HG03196 (cell line): Measurements from ENCODE around the gene PNPLA7.
"Not testable (repeated sequence)": the region's sequence is repeated elsewhere in the genome, so short reads cannot be mapped to it uniquely, and the experiment has no call there.

Source experiments
- ATAC-seq: cut with Tn5 transposase; IDR thresholded peaks from one replicate; pipeline ENCODE4 v1.9.1; 2021; ENCODE audit not compliant: unreplicated experiment

The PNPLA7 gene

DNA sequence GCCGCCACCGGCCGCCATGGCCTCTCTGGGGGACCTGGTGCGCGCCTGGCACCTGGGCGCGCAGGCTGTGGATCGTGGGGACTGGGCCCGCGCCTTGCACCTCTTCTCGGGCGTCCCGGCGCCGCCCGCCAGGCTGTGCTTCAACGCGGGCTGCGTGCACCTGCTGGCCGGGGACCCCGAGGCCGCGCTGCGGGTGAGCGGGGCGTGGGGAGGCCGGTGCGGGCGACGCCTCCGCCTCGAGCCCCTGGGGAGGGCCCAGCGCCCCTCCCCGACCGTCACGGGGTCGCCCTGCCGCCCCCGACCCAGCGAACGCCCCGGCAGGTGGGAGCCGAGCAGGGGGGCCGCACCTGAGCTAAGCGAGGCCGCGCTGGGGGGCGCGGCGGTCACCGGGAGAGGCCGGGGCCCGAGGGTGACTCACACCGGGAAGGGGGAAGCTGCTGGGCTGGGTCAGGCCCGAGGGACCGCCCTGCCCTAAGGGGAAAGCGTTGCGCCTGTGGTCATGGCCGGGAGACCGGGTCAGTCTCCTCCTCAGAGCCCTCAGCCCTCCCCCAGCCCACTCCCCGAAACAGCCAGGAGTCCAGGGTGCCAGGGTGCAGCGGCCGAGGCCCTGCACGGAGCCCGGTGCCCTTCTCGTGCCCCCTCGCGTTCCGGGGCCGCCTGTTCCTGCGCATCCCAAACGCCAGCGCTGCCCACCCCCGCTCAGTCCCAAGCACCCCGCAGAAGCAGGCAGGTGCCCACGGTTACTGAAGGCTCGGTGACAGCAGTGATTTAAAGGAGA is 126.5 kb downstream of the PNPLA7 start:
- ATAC-seq, result peak; percentile 25

DNA sequence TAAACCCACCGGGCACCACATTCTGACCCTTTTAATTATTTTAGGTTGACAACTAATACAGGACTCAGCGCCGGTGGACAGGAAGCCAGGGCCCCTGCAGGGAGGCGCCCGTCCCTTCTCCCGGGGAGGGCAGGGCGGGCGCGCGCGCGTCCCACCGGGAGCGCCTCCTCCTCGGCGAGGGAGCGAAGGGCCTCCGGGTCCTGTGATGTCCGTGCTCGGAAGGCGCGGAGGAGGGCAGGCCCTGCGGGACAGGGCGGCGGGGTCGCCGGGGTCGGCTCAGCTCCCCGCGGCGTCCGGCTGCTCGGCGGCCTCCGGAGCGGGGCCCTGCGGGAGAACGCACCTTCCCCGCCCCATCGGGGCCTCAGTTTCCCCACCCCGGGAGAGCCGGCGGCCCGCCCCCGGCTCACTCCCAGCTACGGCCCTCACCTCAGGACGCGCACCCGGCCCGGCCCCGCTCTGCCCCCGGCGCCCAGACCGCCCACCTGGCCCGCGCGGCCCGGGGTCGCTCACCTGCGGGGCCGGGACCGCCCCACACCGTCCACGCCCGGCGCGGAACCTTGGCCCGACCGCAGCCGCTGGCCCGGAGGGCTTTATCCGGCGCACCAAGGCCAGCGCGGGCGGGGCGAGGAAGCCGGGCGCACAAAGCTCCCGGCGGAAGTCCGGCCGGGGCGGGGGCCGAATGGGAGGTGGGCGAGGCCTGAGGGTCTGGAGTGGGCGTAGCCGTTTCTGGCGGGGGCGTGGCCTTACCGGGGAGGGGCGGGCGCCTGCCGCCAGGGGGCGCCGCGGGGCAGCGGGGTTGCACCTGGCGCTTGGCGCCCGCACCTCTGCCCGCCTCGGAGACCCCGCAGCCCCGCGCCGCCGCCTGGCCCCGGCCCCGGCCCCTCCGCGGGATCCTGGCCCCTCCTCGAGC is 127.3 kb downstream of the PNPLA7 start, which contains the start of the genes EXD3 and NOXA1:
TSS of gene EXD3 (minus strand) at position 559 of the 910 bp plus-strand sequence. CDS start 27,805 bp downstream, outside the sequence.
TSS of gene NOXA1 (plus strand) at position 790 of the 910 bp plus-strand sequence. CDS start 137 bp downstream, outside the sequence.
- ATAC-seq, result peak; percentile 87

DNA sequence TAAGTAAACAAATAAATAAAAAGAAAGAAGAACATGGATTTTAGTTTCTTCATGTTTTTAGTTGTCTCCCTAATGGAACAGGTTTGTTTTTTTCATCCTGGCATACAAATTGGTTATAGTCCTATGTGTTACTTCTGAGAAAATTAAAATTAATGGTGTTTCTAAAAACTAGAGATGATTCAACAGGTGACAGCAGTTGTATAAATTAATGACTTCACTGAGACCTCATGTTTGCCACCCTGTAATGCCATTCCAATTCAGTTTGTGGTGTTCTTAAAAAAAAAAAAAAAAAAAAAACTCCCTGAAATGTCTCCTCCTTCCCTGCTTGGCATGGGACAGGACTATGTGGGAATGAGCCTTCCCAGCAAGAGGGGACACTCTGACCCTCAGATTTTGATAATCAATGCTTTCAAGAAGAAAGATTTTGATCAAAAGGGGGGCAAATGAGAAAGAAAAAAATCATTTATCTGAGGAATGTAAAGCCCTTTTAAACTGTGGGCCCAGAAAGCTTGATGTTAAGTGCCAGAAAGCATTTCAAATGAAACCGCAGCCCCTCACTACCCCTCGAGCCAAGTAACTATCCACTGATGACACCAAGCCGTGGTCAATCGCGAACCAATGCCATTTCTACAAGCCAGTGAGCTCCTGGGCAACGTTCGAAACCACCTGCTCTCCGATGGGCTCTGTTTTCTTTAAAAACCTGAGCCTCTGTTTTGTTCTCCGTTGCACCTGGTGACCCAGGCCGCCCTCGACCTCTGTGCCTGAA is 128.2 kb downstream of the PNPLA7 start:
- ATAC-seq, result no peak

GRCh38 chr9:137417161-137418021 is 132.8 kb downstream of the PNPLA7 start:
- ATAC-seq, result no peak

DNA sequence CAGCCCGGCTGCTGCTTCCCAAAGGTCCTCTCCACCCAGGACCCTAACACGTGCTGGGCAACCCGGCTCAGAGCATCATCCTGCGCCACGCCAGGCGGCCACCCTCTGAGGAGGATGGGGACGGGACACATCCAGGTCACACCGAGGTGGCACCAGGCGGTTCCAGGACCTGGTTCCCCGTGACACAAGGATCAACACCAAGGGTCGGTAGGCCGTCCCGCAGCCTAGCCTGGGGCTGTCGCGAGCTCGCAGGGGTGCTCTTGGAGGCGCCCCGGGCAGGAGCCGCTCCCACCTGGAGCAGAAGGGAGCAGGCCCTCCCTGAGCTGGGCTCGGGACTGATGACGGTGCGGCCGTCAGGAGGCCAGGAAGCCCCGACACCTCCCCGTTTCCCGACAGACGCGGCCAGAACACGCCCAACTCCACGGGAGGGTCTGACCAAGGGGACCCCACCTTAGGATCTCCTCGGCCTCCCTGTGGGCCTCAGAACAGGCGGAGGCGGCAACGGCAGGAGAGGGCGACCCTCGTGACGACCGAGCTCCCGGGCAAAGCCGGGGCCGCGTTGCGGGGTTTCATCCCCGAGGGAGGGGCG is 133.5 kb downstream of the PNPLA7 start:
- no peak for ATAC-seq

DNA sequence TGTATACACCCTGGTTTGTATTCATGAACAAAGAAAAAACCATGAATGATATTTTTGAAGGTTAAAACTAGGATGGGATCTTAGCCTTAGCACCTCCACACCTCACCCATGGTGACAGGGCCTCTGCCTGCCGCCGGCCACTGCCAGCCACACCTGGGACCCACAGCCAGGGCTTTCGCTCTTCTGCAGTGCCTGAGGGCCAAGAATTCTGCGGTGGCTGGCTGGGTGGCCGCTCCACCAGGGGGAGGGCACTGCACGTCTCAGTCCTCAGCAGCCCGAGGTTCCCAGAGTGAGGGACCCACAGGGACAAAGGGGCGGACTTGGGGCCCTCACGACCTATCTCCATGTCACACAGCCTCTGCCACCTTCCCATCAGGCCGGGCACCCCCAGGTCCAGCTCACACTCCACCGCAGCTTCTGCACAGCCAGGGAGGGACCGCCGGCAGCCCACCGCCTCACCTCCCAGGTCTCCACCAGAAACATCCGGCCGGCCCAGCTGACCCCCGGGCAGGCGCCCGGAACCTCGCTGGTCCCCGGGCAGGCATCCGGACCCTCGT is 134.1 kb downstream of the PNPLA7 start:
- ATAC-seq, result no peak

DNA sequence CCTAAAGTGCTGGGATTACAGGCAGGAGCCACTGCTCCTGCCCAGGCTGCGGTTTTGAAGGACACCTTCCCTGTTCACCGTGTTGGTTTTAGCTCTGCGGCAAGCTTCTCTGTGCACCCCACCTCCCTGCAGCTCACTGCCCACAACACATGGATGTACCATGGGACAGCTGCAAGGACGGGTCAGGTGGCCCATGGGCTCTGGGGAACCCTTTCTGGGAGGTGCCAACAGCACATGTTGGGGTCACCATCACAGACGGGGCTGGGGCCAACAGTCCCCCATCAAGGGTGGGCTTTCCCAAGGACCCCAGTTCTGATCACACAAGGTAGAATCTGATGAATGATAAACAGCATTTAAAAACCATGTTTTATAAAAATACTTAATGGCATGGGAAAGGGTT is 134.8 kb downstream of the PNPLA7 start:
- ATAC-seq, result no peak

DNA sequence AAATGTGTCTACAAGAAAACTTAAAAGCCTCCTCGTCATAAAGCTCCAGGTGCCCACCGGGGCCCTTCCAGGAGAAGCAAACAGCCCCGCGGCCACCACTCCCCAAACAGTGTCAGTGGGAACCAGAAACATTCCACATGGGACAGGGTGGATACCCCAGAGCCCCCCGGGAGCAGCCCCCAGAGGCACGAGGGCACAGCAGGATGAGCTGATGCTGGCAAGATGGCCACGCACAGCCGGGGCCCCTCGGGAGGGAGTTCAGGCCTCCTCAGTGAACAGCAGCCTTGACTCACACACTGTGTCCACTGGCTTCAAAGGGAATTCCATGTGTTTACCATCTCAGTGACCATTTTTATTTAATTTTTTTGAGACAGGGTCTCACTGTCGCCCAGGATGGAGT is 137.8 kb downstream of the PNPLA7 start:
- no peak for ATAC-seq

GRCh38 chr9:137411645-137412380 is 138.4 kb downstream of the PNPLA7 start:
- peak; percentile 45 for ATAC-seq

GRCh38 chr9:137411260-137411644 is 138.9 kb downstream of the PNPLA7 start:
- ATAC-seq, result no peak

DNA sequence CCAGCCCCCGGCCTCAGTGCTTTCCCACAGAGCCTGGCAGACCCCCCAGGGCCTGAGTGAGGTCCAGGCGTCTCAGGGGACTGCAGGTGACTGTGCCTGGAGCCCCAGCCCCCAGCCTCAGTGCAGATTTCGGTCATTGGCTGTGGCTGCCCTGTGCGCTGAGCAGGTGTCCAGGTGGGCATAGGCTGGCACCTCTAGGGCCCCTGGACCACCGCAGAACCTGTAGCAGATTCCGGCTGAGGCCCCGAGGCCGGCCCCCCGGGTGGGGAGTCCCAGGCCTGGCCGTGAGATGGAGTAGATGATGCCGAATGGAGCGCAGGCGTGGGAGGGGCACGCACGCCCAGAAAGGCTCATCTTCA is 139.3 kb downstream of the PNPLA7 start:
- no peak for ATAC-seq

- ATAC-seq, result not testable (repeated sequence)
Measured at GRCh38 chr9:137410236-137410890, 139.8 kb downstream of the PNPLA7 start.
